Lower leg skin (tissue), 4 donors: Measurements from ENCODE around the gene NDUFAF4. TPM values are rescaled to one million over a fixed set of nuclear protein-coding genes. Genes with fewer than 3 reads are reported as not detected.

ENCODE experiments used
- DNase-seq, 2 donors: peaks; one replicate each; pipeline ENCODE4 v3.0.0-alpha.2; 2019; ENCODE audit warnings: low spot score in 2 of 2
- H3K4me3 ChIP-seq: fragments of 200-600 bp; sonication (generic); 2 replicates; pipeline ENCODE4 v1.5.1; 2017; ENCODE audit warnings: mild to moderate bottlenecking, low read depth; ENCODE audit not compliant: poor library complexity, severe bottlenecking
- POLR2A ChIP-seq, 2 donors: fragments of 450-650 bp; IDR thresholded peaks; one replicate each; pipeline ENCODE4 v1.6.1; 2016 to 2017; ENCODE audit warnings: antibody characterized with exemption in 2 of 2, mild to moderate bottlenecking in 1 of 2, moderate library complexity in 1 of 2
- WGBS, 2 donors: methylation state at CpG; one replicate each; pipeline ENCODE4 v1.1.5; 2018; 5-methylcytosine and 5-hydroxymethylcytosine counted together
- intact Hi-C: fragments of 100-400 bp; cut with DNase I; formaldehyde crosslinking; loops from one replicate; pipeline ENCODE4 v1.15.0; 2023; ENCODE audit warnings: low total_unique reads
- total RNA-seq, 4 donors: library from RNA; depleted of rRNA; stranded (reverse); fragments of >200 nt; gene quantifications; one replicate each; pipeline ENCODE4 v1.1.0, GENCODE V29; 2016
- TF ChIP-seq, protein P1 (sequence below), 3 donors: fragments of 450-650 bp; IDR thresholded peaks; one replicate each; pipeline ENCODE4 v1.5.1; 2016; ENCODE audit warnings: antibody characterized with exemption in 3 of 3, mild to moderate bottlenecking in 3 of 3, moderate library complexity in 2 of 3

Gene NDUFAF4
- total RNA-seq, 4 donors from 2014 or later = 6.7 to 19.6 (median 16.4) TPM

DNA sequence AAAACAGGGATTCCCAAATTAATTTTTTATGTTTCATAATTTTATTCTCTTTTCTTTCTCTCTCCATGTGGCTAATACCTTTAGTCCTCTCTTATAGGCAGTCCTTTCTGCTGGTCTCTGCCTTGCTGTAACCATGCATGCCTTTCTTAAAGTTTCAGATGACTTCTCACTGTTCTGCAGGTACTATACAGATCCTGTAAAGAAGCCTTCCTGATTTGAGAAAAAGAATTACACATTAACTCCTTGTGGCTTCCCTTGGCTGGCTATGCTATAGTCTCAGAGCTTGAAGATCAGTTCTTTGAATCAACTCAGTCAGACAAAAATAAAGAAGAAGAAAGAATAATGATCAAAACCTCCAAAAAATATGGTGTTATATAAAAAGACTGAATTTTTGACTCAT lies 53.2 kb downstream of the NDUFAF4 start:
- no peak overlapping the region for H3K4me3 ChIP-seq
- no peak for TF ChIP-seq POLR2A (IDR thresholded peaks at IDR 0.05)
- TF ChIP-seq, protein P1, sequence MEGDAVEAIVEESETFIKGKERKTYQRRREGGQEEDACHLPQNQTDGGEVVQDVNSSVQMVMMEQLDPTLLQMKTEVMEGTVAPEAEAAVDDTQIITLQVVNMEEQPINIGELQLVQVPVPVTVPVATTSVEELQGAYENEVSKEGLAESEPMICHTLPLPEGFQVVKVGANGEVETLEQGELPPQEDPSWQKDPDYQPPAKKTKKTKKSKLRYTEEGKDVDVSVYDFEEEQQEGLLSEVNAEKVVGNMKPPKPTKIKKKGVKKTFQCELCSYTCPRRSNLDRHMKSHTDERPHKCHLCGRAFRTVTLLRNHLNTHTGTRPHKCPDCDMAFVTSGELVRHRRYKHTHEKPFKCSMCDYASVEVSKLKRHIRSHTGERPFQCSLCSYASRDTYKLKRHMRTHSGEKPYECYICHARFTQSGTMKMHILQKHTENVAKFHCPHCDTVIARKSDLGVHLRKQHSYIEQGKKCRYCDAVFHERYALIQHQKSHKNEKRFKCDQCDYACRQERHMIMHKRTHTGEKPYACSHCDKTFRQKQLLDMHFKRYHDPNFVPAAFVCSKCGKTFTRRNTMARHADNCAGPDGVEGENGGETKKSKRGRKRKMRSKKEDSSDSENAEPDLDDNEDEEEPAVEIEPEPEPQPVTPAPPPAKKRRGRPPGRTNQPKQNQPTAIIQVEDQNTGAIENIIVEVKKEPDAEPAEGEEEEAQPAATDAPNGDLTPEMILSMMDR (IDR thresholded peaks at IDR 0.05) = no peak
- no peak for DNase-seq
- intact Hi-C loops = no loop called here

DNA sequence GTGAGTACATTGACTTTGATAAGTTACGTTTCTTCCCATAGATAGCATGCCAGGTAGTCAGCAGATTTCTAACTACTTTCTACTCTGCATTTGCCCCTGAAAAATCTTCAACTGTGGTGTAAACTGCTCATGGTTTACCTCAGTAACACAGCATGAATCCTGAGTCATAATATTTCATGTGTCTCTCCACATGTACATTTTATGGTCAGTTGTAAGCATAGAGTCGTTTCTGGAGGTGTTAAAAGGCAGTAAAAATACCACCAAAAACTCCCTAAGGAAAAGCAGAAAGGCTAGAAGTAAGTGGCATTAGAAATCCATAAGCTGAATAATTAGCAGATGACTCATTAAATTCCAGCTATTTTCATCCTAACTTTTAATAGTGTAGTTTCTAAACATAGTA lies 56.3 kb downstream of the NDUFAF4 start:
- intact Hi-C loops = no loop called here
- no peak for DNase-seq

More for the DNA sequence above, 56.3 kb downstream of the NDUFAF4 start:
- TF ChIP-seq, protein P1 (IDR thresholded peaks at IDR 0.05) = no peak
- no peak for TF ChIP-seq POLR2A (IDR thresholded peaks at IDR 0.05)
- WGBS, 2 donors = 22 to 28% methylated on average over 2 of the region's 2 CpGs
- H3K4me3 ChIP-seq = no peak overlapping the region

Other genes with a start within 250 kb of the NDUFAF4 start
- under 1 TPM; 0.20 to 0.80 (median 0.48) TPM for gene GPR63, start 60.4 kb downstream of the NDUFAF4 start, total RNA-seq
- under 1 TPM in 2 of 4 donors, not detected in 2; 0.44 to 0.91 TPM for gene KLHL32, start 26.8 kb upstream of the NDUFAF4 start, total RNA-seq